RKO (cell line): ENCODE results near the gene BRK1.
"Not testable (repeated sequence)": the region's sequence is repeated elsewhere in the genome, so short reads cannot be mapped to it uniquely, and the experiment has no call there.

Experiments used
- DNase-seq: peaks from one replicate; pipeline ENCODE4 v3.0.0-alpha.2; 2016; ENCODE audit warnings: low spot score

BRK1 gene

DNA sequence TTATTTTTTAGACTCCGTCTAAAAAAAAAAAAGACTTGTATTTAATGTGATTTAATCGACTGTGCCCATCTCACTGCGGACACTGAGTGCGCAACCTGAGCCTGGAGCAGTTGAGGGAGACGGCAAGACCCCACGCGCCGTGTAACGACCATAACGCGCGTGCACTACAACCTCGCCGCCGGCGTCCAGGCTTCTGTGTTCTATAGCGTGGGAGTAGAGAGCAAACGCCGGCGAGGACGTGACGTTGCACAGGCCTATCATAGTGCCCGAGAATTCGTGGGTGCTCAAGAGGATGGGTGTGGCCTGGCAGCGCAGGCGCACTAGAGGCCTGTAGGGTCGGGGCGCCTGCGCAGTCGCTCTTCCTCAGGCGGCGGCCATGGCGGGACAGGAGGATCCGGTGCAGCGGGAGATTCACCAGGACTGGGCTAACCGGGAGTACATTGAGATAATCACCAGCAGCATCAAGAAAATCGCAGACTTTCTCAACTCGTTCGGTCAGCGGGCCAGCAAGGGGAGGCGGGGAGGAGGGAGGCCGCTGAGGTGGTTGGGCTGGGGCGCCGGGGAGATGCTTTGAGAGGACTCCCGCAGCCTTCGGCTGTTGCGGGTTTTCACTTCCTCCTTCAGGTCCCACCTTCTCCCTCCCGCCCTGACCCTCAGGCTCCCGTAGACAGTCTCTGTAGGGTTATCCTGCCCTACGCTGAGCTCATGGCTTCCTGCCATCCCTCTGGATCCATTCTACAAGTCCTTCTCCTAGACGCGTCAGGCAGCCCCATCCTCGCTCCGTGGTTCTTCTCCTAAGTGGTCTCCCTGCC is at the start of gene BRK1:
Gene BRK1, plus strand, starts transcription at position 350 of the 812 bp plus-strand sequence. Its CDS starts 27 bp downstream, at position 377.
- peak; percentile 98 for DNase-seq

GRCh38 chr3:10070077-10070476 is 45.4 kb upstream of the BRK1 start:
- not testable (repeated sequence) for DNase-seq

GRCh38 chr3:10074666-10075065 is 40.8 kb upstream of the BRK1 start:
- peak; percentile 74 for DNase-seq

GRCh38 chr3:10081871-10082270 is 33.6 kb upstream of the BRK1 start:
- DNase-seq: no peak

- DNase-seq: no peak
These were observed 29.7 kb upstream of the BRK1 start for GRCh38 chr3:10085738-10086137.

- no peak for DNase-seq
These were observed 27.2 kb upstream of the BRK1 start for GRCh38 chr3:10088256-10088655.

DNA sequence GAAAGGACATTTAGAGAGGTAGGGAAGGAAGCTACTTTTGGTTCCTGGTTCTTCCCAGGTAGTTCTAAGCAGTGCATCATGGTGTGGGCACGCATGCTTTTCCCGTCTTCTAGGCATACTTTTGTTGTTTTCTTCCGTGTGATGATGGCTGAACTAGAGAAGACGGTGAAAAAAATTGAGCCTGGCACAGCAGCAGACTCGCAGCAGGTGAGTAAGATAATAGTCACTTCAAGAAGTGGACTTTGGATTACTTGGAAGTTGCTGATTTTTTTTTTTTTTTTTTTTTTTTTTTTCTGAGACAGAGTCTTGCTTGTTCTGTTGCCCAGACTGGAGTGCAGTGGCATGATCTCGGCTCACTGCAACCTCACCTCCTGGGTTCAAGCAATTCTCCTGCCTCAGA is 25.3 kb upstream of the BRK1 start:
- DNase-seq: peak; percentile 40

DNA sequence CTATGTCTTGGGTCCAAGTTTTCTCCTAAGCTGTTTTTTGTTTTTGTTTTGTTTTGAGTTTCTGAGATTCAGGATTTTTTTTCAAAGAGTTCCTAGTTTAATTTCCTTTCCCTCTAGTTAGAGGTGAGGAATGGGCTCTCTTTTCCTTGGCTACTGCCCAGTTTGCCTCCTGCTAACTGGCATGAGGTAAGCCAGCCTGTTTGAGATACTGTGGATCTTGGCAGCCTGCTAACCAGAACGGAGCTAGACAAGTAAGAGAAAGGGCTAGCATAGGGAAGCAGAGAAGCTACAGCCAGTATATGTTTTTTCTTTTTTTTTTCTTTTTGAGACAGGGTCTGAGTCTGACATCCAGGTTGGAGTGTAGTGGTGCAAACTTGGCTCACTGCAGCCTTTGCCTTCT is 24.7 kb upstream of the BRK1 start:
- not testable (repeated sequence) for DNase-seq

DNA sequence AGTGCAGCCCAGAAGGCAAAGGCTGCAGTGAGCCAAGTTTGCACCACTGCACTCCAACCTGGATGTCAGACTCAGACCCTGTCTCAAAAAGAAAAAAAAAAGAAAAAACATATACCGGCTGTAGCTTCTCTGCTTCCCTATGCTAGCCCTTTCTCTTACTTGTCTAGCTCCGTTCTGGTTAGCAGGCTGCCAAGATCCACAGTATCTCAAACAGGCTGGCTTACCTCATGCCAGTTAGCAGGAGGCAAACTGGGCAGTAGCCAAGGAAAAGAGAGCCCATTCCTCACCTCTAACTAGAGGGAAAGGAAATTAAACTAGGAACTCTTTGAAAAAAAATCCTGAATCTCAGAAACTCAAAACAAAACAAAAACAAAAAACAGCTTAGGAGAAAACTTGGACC is 24.1 kb upstream of the BRK1 start:
- DNase-seq: not testable (repeated sequence)

GRCh38 chr3:10093678-10094077 is 21.8 kb upstream of the BRK1 start:
- no peak for DNase-seq

DNA sequence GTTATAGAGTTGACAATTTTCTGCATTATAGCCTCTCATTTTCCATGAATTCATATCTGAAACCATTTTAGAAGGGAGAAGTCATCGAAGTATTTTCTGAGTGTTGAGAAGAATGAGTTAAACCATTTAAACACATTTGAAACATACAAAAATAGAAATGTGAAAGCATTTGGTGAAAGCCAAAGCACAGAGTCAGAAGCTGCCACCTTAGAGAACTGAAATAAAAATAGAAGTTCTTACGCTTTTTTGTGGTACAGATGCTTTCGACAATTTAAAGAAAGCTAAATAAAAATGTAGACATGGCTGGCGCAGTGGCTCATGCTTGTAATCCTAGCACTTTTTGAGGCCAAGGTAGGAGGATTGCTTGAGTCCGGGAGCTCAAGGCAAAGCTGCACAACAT is 16.4 kb upstream of the BRK1 start:
- no peak for DNase-seq

DNA sequence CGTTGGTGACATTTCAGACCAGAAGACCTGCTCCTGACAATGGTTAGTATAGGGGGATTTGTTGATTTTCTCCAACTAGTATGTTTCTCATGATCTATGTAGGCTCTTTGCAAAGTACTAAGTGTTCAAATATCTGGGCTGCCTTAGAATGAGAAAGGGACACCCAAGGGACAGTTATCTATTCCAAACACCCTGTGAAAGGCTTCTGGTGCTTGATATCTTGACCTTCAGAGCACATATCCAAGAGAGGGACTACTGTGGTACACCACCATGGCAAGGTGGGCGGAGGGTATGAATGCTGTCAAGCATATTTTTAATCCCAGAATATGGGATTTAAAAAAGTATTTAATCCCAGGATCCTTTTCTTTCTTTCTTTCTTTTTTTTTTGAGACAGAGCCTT is 8.6 kb upstream of the BRK1 start:
- no peak for DNase-seq

GRCh38 chr3:10108091-10108490 is 7.4 kb upstream of the BRK1 start, which contains the start of gene FANCD2OS:
Gene FANCD2OS (minus strand): TSS chr3:10108255. CDS start chr3:10104774, 3,481 bp downstream.
- DNase-seq: no peak

DNA sequence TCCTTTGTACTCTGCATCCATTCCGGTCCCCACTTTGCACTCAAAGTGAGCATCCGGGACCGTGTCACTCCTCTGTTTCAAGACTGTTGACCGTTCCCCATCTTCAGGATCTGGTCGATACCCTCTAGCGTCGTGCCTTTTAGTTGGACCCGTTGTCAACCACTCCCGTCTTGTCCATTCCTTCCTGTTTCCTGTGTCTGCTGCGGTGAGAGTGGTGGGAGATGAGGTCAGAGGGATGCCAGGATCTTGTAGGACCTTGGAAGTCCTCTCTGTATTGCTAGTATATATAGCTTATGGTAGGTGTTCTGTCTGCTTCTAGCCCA is 624 bp downstream of the BRK1 start:
- DNase-seq: peak; percentile 75

GRCh38 chr3:10116928-10117327 is 1.5 kb downstream of the BRK1 start:
- DNase-seq: no peak

DNA sequence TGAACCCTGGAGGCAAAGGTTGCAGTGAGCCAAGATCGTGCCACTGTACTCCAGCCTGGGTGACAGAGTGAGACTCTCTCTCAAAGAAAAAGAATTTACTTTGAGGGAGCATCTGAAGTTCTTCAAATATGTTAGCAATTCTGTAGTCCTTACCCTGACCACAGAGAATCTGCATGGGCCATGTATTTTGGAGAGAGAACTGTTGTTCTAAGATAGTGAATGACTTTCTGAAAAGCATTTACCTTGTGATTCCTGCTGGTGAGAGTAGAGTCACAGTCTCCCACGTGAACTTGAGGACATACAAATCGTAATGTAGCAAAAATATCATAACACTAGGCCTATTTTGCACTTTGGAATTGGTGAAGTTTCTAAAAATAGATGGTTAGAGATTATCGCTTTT is 3.9 kb downstream of the BRK1 start:
- DNase-seq: no peak

DNA sequence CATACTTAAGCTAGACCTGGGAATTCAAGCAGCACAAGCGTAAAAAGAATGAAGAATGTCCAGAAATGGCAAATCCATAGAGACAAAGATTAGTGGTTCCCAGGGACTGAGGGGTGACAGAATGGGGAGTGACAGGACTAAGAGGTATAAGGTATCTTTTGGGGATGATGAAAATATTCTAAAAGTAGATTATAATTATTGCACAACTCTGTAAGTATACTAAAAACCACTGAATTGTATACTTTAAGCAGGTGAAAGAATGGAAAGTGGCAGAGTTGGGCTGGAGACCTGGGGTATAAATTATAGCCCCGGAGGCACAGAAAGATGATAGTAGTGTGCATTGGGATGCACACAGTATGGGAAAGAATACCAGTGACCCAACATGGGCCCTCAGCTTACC is 5.6 kb downstream of the BRK1 start:
- DNase-seq: no peak

DNA sequence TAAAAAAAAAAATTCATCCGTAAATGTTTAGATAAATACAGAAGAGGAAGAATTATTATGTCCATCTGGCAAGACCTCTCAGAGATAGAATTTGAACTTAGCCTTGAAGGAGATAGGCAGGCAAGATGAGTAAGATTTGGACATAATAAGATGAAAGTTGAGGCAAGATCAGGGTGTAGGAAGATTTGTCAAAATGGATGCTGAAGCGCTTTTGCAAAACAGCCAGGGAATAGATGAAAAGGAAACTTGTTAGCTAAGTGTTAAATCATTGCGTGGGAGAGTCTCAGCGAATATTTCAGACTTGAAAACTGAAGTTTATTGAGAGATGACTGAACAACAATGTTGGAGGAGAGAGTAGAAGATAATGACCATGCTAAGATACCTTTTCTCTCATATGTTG is 7.2 kb downstream of the BRK1 start:
- no peak for DNase-seq

GRCh38 chr3:10135872-10136271 is 20.4 kb downstream of the BRK1 start:
- not testable (repeated sequence) for DNase-seq

DNA sequence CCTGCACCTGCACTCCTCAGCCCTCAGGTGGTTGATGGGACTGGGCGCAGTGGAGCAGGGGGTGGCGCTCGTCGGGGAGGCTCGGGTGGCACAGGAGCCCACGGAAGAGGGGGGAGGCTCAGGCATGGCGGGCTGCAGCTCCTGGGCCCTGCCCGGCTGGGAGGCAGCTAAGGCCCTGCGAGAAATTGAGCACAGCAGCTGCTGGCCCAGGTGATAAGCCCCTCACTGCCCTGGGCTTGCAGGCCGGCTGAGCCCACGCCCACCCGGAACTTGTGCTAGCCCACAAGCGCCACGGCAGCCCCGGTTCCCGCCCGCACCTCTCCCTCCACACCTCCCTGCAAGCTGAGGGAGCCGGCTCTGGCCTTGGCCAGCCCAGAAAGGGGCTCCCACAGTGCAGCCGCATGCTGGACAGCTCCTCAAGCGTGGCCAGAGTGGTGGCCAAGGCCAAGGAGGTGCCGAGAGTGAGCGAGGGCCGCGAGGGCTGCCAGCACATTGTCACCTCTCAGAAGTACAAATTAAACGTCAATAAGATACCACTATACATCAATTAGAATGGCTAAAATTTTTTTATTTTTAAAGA is 21.0 kb downstream of the BRK1 start:
- no peak for DNase-seq

- no peak for DNase-seq
These were observed 21.7 kb downstream of the BRK1 start for GRCh38 chr3:10137178-10137577.

- no peak for DNase-seq
These were observed 25.6 kb downstream of the BRK1 start for GRCh38 chr3:10140996-10141546.
